ENCODE results near the gene DHRSX. TPM values are rescaled to one million over a fixed set of nuclear protein-coding genes. Genes with fewer than 3 reads are reported as not detected.

Gene DHRSX
- total and polyA plus RNA-seq, 10 of the 15 experiments (the other 5 are each of a cell fraction or from before 2014, with no cell fraction given): 1.7 to 39.5 (median 16.5) TPM

DNA sequence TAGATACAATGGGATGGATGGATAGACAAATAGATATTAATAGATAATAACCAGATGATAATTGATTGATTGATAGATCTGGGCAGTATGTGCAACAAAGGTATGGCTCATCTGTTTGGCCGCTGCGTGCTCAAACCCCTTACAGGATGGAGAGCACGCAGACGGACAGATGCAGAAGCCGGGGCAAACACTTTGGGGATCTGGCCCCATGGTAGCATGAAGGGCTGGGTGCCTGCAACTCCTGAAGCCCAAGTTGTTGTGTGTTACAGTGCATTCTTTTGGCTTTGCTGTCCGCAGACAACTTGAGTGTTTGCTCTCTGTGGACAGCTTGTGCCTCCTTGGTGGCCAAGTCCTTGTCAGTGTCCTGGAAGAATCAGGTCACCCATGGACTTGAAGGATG lies 10.6 kb upstream of the DHRSX start:
- SMC1A ChIA-PET (ENCODE audit: uncharacterized antibody, unreplicated experiment): no interaction called here
- 100% methylated on average over 6 of the region's 6 CpGs for WGBS (ENCODE audit: insufficient coverage, insufficient replicate concordance, low lambda C conversion rate, missing lambda C conversion rate)

More for the DNA sequence above, 10.6 kb upstream of the DHRSX start:
- no peaks in the 10 kb centered on the region for H3K27me3 ChIP-seq (replicated peaks in 1 of 2; ENCODE audit: control insufficient read depth in 2 of 2, insufficient read depth in 2 of 2, low read length in 1 of 2)
- FAIRE-seq (no peak), DNase-seq (ENCODE audit: low read depth, low spot score) (no peak), ATAC-seq (no peak)
- RAD21 ChIA-PET (ENCODE audit: unreplicated experiment): no interaction called here
- H3K4me1 ChIP-seq (ENCODE audit: control insufficient read depth, insufficient read depth, low read length): peaks cover 24% of the 10 kb centered on the region
- no peaks in the 10 kb centered on the region for H3K79me2 ChIP-seq (ENCODE audit: control insufficient read depth, insufficient read depth, low read length)
- no peak overlapping the region for H2AFZ ChIP-seq (ENCODE audit: control insufficient read depth, low read depth, low read length)
- H3K9me3 ChIP-seq (replicated peaks; ENCODE audit: control insufficient read depth, insufficient read depth, low read length): no peaks in the 10 kb centered on the region
- CTCF ChIA-PET: no interaction called here
- H3K9ac ChIP-seq (ENCODE audit: control insufficient read depth, insufficient read depth, low read length): no peak overlapping the region
- H4K20me1 ChIP-seq (ENCODE audit: control insufficient read depth, insufficient read depth): no peaks in the 10 kb centered on the region
- BruUV-seq (replicated peaks): no TSS peak
- intact Hi-C loops (cut with micrococcal nuclease; ENCODE audit: unreplicated experiment) (no loop called here), in situ Hi-C loops (cut with MboI) (loop anchor here (25.0 kb wide), 1 partner anchor 1049 kb away; the partner anchor contains the start of gene ASMTL)
- H3K36me3 ChIP-seq (ENCODE audit: control insufficient read depth in 2 of 2, insufficient read depth in 2 of 2, low read length in 1 of 2): no peaks in the 10 kb centered on the region
- no peak overlapping the region for H3K4me2 ChIP-seq (ENCODE audit: control insufficient read depth, insufficient read depth)
- POLR2A ChIA-PET: no interaction called here
- no peak overlapping the region for H3K27ac ChIP-seq (ENCODE audit: control insufficient read depth, insufficient read depth)
- H3K4me3 ChIP-seq: no peak overlapping the region
- TF ChIP-seq NR2F1 (conservative IDR thresholded peaks at IDR 0.05): no peak
- TF ChIP-seq, protein P1, sequence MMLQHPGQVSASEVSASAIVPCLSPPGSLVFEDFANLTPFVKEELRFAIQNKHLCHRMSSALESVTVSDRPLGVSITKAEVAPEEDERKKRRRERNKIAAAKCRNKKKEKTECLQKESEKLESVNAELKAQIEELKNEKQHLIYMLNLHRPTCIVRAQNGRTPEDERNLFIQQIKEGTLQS (IDR thresholded peaks at IDR 0.05; ENCODE audit: borderline replicate concordance, extremely low read depth, low read depth, low read length): no peak
- no peak for TF ChIP-seq NFXL1 (IDR thresholded peaks at IDR 0.05; ENCODE audit: borderline replicate concordance)
- TF ChIP-seq RUNX3 (IDR thresholded peaks at IDR 0.05; ENCODE audit: low read length): no peak
- TF ChIP-seq MYB (IDR thresholded peaks at IDR 0.05; ENCODE audit: borderline replicate concordance, low read depth, low read length): no peak
- TF ChIP-seq, protein P2, sequence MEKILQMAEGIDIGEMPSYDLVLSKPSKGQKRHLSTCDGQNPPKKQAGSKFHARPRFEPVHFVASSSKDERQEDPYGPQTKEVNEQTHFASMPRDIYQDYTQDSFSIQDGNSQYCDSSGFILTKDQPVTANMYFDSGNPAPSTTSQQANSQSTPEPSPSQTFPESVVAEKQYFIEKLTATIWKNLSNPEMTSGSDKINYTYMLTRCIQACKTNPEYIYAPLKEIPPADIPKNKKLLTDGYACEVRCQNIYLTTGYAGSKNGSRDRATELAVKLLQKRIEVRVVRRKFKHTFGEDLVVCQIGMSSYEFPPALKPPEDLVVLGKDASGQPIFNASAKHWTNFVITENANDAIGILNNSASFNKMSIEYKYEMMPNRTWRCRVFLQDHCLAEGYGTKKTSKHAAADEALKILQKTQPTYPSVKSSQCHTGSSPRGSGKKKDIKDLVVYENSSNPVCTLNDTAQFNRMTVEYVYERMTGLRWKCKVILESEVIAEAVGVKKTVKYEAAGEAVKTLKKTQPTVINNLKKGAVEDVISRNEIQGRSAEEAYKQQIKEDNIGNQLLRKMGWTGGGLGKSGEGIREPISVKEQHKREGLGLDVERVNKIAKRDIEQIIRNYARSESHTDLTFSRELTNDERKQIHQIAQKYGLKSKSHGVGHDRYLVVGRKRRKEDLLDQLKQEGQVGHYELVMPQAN (conservative IDR thresholded peaks at IDR 0.05): no peak
- no peak for TF ChIP-seq GABPA (IDR thresholded peaks at IDR 0.05; ENCODE audit: low read depth)
- TF ChIP-seq BMI1 (IDR thresholded peaks at IDR 0.05; ENCODE audit: borderline replicate concordance): no peak
- no peak for TF ChIP-seq LARP7 (IDR thresholded peaks at IDR 0.05)
- no peak for TF ChIP-seq TCF3 (IDR thresholded peaks at IDR 0.05; ENCODE audit: borderline replicate concordance, insufficient read depth, low read depth, low read length)
- TF ChIP-seq MEF2B (IDR thresholded peaks at IDR 0.05; ENCODE audit: partially characterized antibody, poor library complexity, severe bottlenecking): no peak
- TF ChIP-seq EP300 (IDR thresholded peaks at IDR 0.05; ENCODE audit: borderline replicate concordance in 1 of 2, control insufficient read depth in 1 of 2, low read depth in 2 of 2, low read length in 2 of 2): no peak
- TF ChIP-seq TBL1XR1 (IDR thresholded peaks at IDR 0.05; ENCODE audit: low read depth, low read length): no peak
- no peak for TF ChIP-seq RBBP5 (conservative IDR thresholded peaks at IDR 0.05)
- no peak for TF ChIP-seq CHD1 (IDR thresholded peaks at IDR 0.05; ENCODE audit: low read depth, low read length)
- no peak for TF ChIP-seq MTA3 (IDR thresholded peaks at IDR 0.05; ENCODE audit: borderline replicate concordance, low read length)
- TF ChIP-seq CHD4 (IDR thresholded peaks at IDR 0.05): no peak
